ENCODE measurements around the gene FAM184A. TPM values are rescaled to one million over a fixed set of nuclear protein-coding genes. Genes with fewer than 3 reads are reported as not detected.

FAM184A gene
- total and polyA plus RNA-seq, 2 of the 8 experiments (the other 6 are each of a cell fraction or from before 2014, with no cell fraction given): 6.3 to 11.3 TPM

GRCh38 chr6:119055069-119055468, 23.4 kb downstream of the FAM184A start:
- H2AK5ac ChIP-seq (ENCODE audit: low read depth, low read length): no peak overlapping the region
- no peak overlapping the region for H2AFZ ChIP-seq (ENCODE audit: low read length)
- DNase-seq (ENCODE audit: low read depth in 1 of 2, low spot score in 2 of 2) (no peak), FAIRE-seq (no peak)
- no peak overlapping the region for H4K91ac ChIP-seq (replicated peaks; ENCODE audit: insufficient read length, low read length)
- H2BK120ac ChIP-seq (replicated peaks; ENCODE audit: low read depth, low read length): no peak overlapping the region
- no peaks in the 10 kb centered on the region for H3K36me3 ChIP-seq (ENCODE audit: control insufficient read depth in 2 of 4, insufficient read depth in 4 of 4, low read length in 3 of 4)
- no peaks in the 10 kb centered on the region for H3K79me2 ChIP-seq (ENCODE audit: control insufficient read depth in 1 of 2, insufficient read depth in 2 of 2, low read length in 2 of 2)
- no peak overlapping the region for H3K14ac ChIP-seq (ENCODE audit: insufficient read length)
- H3K23ac ChIP-seq (ENCODE audit: insufficient read length): no peak overlapping the region
- no peak overlapping the region for H3K9ac ChIP-seq (replicated peaks in 1 of 4; ENCODE audit: extremely low read depth in 1 of 4, low read depth in 3 of 4, low read length in 3 of 4)
- no peak overlapping the region for H2BK12ac ChIP-seq (ENCODE audit: low read depth, low read length)
- no peak overlapping the region for H2BK5ac ChIP-seq (ENCODE audit: low read depth, low read length)
- H3K4me1 ChIP-seq (replicated peaks in 1 of 4; ENCODE audit: control insufficient read depth in 3 of 4, insufficient read depth in 4 of 4, low read length in 3 of 4): peaks cover 0 to 7% (median 2%) of the 10 kb centered on the region in 4 experiments; a peak in 2 of 7 replicates
- H4K20me1 ChIP-seq (replicated peaks in 1 of 2; ENCODE audit: control insufficient read depth in 1 of 2, insufficient read depth in 2 of 2, low read length in 2 of 2): no peaks in the 10 kb centered on the region
- ChIA-PET POLR2A (ENCODE audit: partially characterized antibody) (no interaction called here), CTCF (ENCODE audit: partially characterized antibody) (no interaction called here)
- H4K5ac ChIP-seq (ENCODE audit: insufficient read length, low read depth, low read length): no peak overlapping the region
- H3K79me1 ChIP-seq (ENCODE audit: low read depth, low read length): no peaks in the 10 kb centered on the region
- no peak overlapping the region for H3K56ac ChIP-seq (replicated peaks; ENCODE audit: insufficient read length, low read depth, low read length)
- 96% methylated on average over 1 of the region's 1 CpG; no CpG with 5 or more reads in 1 of the 2 experiments for WGBS, 2 experiments (ENCODE audit: extremely low coverage in 1 of 2, insufficient coverage in 1 of 2, insufficient read length in 1 of 2, insufficient replicate concordance in 2 of 2, low coverage in 1 of 2, low lambda C conversion rate in 2 of 2, missing lambda C conversion rate in 1 of 2)
- H2BK15ac ChIP-seq (ENCODE audit: low read length): no peak overlapping the region
- no peak overlapping the region for H3K27ac ChIP-seq (ENCODE audit: low read depth, low read length)
- H3K4ac ChIP-seq (replicated peaks; ENCODE audit: insufficient read length, low read depth, low read length): no peak overlapping the region
- no peaks in the 10 kb centered on the region for H3K27me3 ChIP-seq (replicated peaks in 1 of 4; ENCODE audit: control insufficient read depth in 3 of 4, extremely low read depth in 1 of 4, insufficient read depth in 3 of 4, low read length in 3 of 4)
- no peak overlapping the region for H3K18ac ChIP-seq (ENCODE audit: extremely low read depth, low read length)
- H3K9me3 ChIP-seq (ENCODE audit: insufficient read depth in 2 of 2, low read depth in 1 of 2, low read length in 1 of 2): no peaks in the 10 kb centered on the region
- no peak overlapping the region for H4K8ac ChIP-seq (ENCODE audit: extremely low read depth, insufficient read depth, low read length)
- H3K4me2 ChIP-seq (ENCODE audit: insufficient read depth in 1 of 2, low read depth in 2 of 2, low read length in 2 of 2): no peak overlapping the region
- no peak overlapping the region for H2BK20ac ChIP-seq (ENCODE audit: low read length)
- TF ChIP-seq KDM5A (IDR thresholded peaks at IDR 0.05; ENCODE audit: low read length) (no peak), BRCA1 (IDR thresholded peaks at IDR 0.05; ENCODE audit: low read depth, low read length) (no peak), POLR2AphosphoS5 (IDR thresholded peaks at IDR 0.05; ENCODE audit: low read depth, low read length) (no peak), CREB1 (IDR thresholded peaks at IDR 0.05) (no peak), TBP (IDR thresholded peaks at IDR 0.05; ENCODE audit: low read depth, low read length) (no peak), PHF8 (conservative IDR thresholded peaks at IDR 0.05; ENCODE audit: low read depth, low read length) (no peak), BCL11A (IDR thresholded peaks at IDR 0.05; ENCODE audit: low read depth in 2 of 2, low read length in 2 of 2) (no peak), CBX8 (IDR thresholded peaks at IDR 0.05; ENCODE audit: borderline replicate concordance, low read depth, low read length) (no peak), CHD1 (IDR thresholded peaks at IDR 0.05; ENCODE audit: low read depth, low read length) (no peak), YY1 (IDR thresholded peaks at IDR 0.05; ENCODE audit: low read depth, low read length) (no peak), SUZ12 (IDR thresholded peaks at IDR 0.05; ENCODE audit: low read length) (no peak), MAFK (IDR thresholded peaks at IDR 0.05; ENCODE audit: low read depth, low read length) (no peak), USF2 (IDR thresholded peaks at IDR 0.05; ENCODE audit: low read length) (no peak), BACH1 (IDR thresholded peaks at IDR 0.05; ENCODE audit: low read length) (no peak), KDM4A (IDR thresholded peaks at IDR 0.05; ENCODE audit: low read depth, low read length, severe bottlenecking) (no peak)
- H3K23me2 ChIP-seq (ENCODE audit: low read depth, low read length): no peaks in the 10 kb centered on the region
- no peak overlapping the region for H3K4me3 ChIP-seq (ENCODE audit: extremely low read depth in 1 of 4, insufficient read depth in 2 of 4, low read depth in 3 of 4, low read length in 4 of 4)
